Brain microvascular endothelial cell (primary cell): ENCODE results near the gene NFKB1.
A peak's percentile ranks its signal among the peaks of the same experiment; 100 is the strongest.

ENCODE experiments used
- DNase-seq: peaks from one replicate; pipeline ENCODE4 v3.0.0-alpha.2; 2020
- H3K27ac ChIP-seq: fragments of 250-450 bp; sonication (Bioruptor Pico); 2 replicates; pipeline ENCODE4 v1.5.1; 2020; ENCODE audit warnings: mild to moderate bottlenecking, moderate library complexity
- H3K27me3 ChIP-seq: fragments of 250-450 bp; sonication (Bioruptor Pico); replicated peaks from 2 replicates; pipeline ENCODE4 v1.5.1; 2020; ENCODE audit warnings: mild to moderate bottlenecking
- H3K36me3 ChIP-seq: fragments of 250-450 bp; sonication (Bioruptor Pico); replicated peaks from 2 replicates; pipeline ENCODE4 v1.5.1; 2020; ENCODE audit warnings: mild to moderate bottlenecking
- H3K4me3 ChIP-seq: 2 replicates; pipeline ENCODE4 v1.5.1; 2011; ENCODE audit warnings: low read depth, mild to moderate bottlenecking, control low read depth, low read length, moderate library complexity
- CTCF ChIP-seq: IDR thresholded peaks from 2 replicates; pipeline ENCODE4 v1.5.1; 2011; ENCODE audit warnings: low read depth, mild to moderate bottlenecking, moderate library complexity, low read length, control low read depth, inconsistent platforms; ENCODE audit errors: missing control alignments
- in situ Hi-C: cut with HindIII; loops from 2 replicates; pipeline ENCODE4 v1.10.0; 2017; ENCODE audit warnings: low sequenced_read_pairs, low pct_ligation_motif_present

Gene NFKB1

GRCh38 chr4:102493257-102493656 is 7.9 kb upstream of the NFKB1 start:
- TF ChIP-seq CTCF: no peak
- Histone ChIP-seq H3K4me3 (no peak overlapping the region), H3K27ac (no peak overlapping the region), H3K27me3 (no peaks in the 10 kb centered on the region), H3K36me3 (no peaks in the 10 kb centered on the region)
- DNase-seq: no peak
- in situ Hi-C loops: no loop called here

- TF ChIP-seq CTCF: no peak
- Histone ChIP-seq H3K4me3 (no peak overlapping the region), H3K27me3 (no peaks in the 10 kb centered on the region), H3K36me3 (no peaks in the 10 kb centered on the region), H3K27ac (no peak overlapping the region)
- DNase-seq: no peak
- in situ Hi-C loops: no loop called here
Measured at GRCh38 chr4:102493794-102494193, 7.4 kb upstream of the NFKB1 start.

GRCh38 chr4:102494603-102495002 is 6.6 kb upstream of the NFKB1 start:
- in situ Hi-C loops: no loop called here
- H3K36me3 ChIP-seq: no peaks in the 10 kb centered on the region
- no peak for TF ChIP-seq CTCF
- no peak overlapping the region for H3K4me3 ChIP-seq
- DNase-seq: no peak
- H3K27me3 ChIP-seq: no peaks in the 10 kb centered on the region
- no peak overlapping the region for H3K27ac ChIP-seq

- no peak for DNase-seq
- H3K27me3 ChIP-seq: no peaks in the 10 kb centered on the region
- H3K27ac ChIP-seq: no peak overlapping the region
- H3K4me3 ChIP-seq: no peak overlapping the region
- no peaks in the 10 kb centered on the region for H3K36me3 ChIP-seq
- TF ChIP-seq CTCF: no peak
- in situ Hi-C loops: no loop called here
Measured at GRCh38 chr4:102497986-102498385, 3.2 kb upstream of the NFKB1 start.

GRCh38 chr4:102500352-102500695 is 835 bp upstream of the NFKB1 start:
- no peaks in the 10 kb centered on the region for H3K27me3 ChIP-seq
- H3K4me3 ChIP-seq: peak overlapping the region; percentile 87
- peak; percentile 32 for TF ChIP-seq CTCF
- DNase-seq: no peak
- H3K36me3 ChIP-seq: no peaks in the 10 kb centered on the region
- H3K27ac ChIP-seq: peak overlapping the region; percentile 89
- in situ Hi-C loops: no loop called here

- no peak for TF ChIP-seq CTCF
- no peaks in the 10 kb centered on the region for H3K27me3 ChIP-seq
- DNase-seq: no peak
- in situ Hi-C loops: no loop called here
- H3K27ac ChIP-seq: peak overlapping the region; percentile 89
- no peaks in the 10 kb centered on the region for H3K36me3 ChIP-seq
- H3K4me3 ChIP-seq: peak overlapping the region; percentile 87
Measured at GRCh38 chr4:102501447-102501696, 213 bp downstream of the NFKB1 start.
